HepG2 (cell line): ENCODE data around the gene ARSJ. TPM values are rescaled to one million over a fixed set of nuclear protein-coding genes. Genes with fewer than 3 reads are reported as not detected.

Experiments used
- ARNT2 ChIP-seq: sonication (generic); formaldehyde crosslinking; IDR thresholded peaks from 2 replicates; pipeline ENCODE4 v1.8.0; 2022; ENCODE audit warnings: mild to moderate bottlenecking, low read depth, missing genetic modification reagents, moderate library complexity
- ATRX ChIP-seq: sonication (generic); formaldehyde crosslinking; IDR thresholded peaks from 2 replicates; pipeline ENCODE4 v1.4.0; 2020; ENCODE audit warnings: missing genetic modification reagents, borderline replicate concordance
- KDM2A ChIP-seq: sonication (generic); formaldehyde crosslinking; IDR thresholded peaks from 2 replicates; pipeline ENCODE4 v1.4.0; 2020; ENCODE audit warnings: low read depth, missing genetic modification reagents, borderline replicate concordance
- ZNF326 ChIP-seq: sonication (generic); formaldehyde crosslinking; IDR thresholded peaks from 2 replicates; pipeline ENCODE4 v1.4.0; 2020; ENCODE audit warnings: missing genetic modification reagents, borderline replicate concordance
- ZSCAN20 ChIP-seq: sonication (generic); formaldehyde crosslinking; IDR thresholded peaks from 2 replicates; pipeline ENCODE4 v1.4.0; 2020; ENCODE audit warnings: missing genetic modification reagents, mild to moderate bottlenecking, borderline replicate concordance
- polyA plus RNA-seq, 8 experiments: library from polyadenylated mRNA; depleted of rRNA in 3 of 8; stranded (reverse) in 7 of 8; unstranded in 1 of 8; fragments of >200 nt; fragmentation: Illumina TruSeq in 4 of 8; extraction: Trizol in 4 of 8; gene quantifications; 2 replicates each; pipeline versions ENCODE4 v1.2.1 to v1.2.3, GENCODE V29; 2011 to 2016; ENCODE audit warnings: low read depth in 4 of 8, missing spikeins in 1 of 8, mixed read lengths in 1 of 8; ENCODE audit not compliant: insufficient read depth in 1 of 8
- total RNA-seq, 5 experiments: library from RNA; depleted of rRNA; stranded (reverse); fragments of >200 nt; fragmentation: Illumina TruSeq; extraction: Trizol; gene quantifications; 2 replicates each; pipeline ENCODE4 v1.2.3, GENCODE V29; 2016; ENCODE audit warnings: low read depth in 1 of 5
- TF ChIP-seq, protein P1 (sequence below): sonication (generic); formaldehyde crosslinking; IDR thresholded peaks from 2 replicates; pipeline ENCODE4 v1.4.0; 2020; ENCODE audit warnings: missing genetic modification reagents
- TF ChIP-seq, protein P2 (sequence below), 2 experiments: sonication (generic) in 1 of 2; formaldehyde crosslinking in 1 of 2; IDR thresholded peaks; 2 replicates each; pipeline versions ENCODE4 v1.5.1 to v1.6.1; 2011 to 2020; ENCODE audit warnings: borderline replicate concordance in 1 of 2, low read depth in 1 of 2, low read length in 1 of 2, mild to moderate bottlenecking in 1 of 2, missing genetic modification reagents in 1 of 2, moderate library complexity in 1 of 2

Gene ARSJ
- total and polyA plus RNA-seq, 2 of the 13 experiments (the other 11 are each of a cell fraction or from before 2014, with no cell fraction given), result not detected

DNA sequence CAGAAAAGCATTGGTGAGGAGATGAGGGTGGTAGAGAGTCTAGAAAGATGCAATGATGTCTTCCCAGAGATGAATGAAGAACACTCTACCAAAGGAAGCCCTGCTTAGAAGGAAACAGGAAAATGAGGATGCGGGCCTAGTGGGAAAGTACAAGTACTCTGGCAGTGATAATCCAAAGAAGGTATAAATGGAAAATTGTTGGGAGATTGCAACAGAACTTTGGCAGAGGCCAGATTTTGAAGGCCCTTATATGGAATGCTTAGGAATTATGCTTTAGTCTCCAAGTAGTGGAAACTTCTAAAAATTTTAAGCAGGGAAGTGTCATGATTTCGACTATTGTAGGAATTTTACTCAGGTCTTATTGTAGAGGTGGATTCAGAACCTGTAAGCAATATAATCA lies 11.0 kb downstream of the ARSJ start (continued):
- TF ChIP-seq, protein P1, sequence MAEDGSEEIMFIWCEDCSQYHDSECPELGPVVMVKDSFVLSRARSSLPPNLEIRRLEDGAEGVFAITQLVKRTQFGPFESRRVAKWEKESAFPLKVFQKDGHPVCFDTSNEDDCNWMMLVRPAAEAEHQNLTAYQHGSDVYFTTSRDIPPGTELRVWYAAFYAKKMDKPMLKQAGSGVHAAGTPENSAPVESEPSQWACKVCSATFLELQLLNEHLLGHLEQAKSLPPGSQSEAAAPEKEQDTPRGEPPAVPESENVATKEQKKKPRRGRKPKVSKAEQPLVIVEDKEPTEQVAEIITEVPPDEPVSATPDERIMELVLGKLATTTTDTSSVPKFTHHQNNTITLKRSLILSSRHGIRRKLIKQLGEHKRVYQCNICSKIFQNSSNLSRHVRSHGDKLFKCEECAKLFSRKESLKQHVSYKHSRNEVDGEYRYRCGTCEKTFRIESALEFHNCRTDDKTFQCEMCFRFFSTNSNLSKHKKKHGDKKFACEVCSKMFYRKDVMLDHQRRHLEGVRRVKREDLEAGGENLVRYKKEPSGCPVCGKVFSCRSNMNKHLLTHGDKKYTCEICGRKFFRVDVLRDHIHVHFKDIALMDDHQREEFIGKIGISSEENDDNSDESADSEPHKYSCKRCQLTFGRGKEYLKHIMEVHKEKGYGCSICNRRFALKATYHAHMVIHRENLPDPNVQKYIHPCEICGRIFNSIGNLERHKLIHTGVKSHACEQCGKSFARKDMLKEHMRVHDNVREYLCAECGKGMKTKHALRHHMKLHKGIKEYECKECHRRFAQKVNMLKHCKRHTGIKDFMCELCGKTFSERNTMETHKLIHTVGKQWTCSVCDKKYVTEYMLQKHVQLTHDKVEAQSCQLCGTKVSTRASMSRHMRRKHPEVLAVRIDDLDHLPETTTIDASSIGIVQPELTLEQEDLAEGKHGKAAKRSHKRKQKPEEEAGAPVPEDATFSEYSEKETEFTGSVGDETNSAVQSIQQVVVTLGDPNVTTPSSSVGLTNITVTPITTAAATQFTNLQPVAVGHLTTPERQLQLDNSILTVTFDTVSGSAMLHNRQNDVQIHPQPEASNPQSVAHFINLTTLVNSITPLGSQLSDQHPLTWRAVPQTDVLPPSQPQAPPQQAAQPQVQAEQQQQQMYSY, result no peak
- no peak for TF ChIP-seq KDM2A (CRISPR knock-in tag)
- no peak for TF ChIP-seq ZSCAN20 (CRISPR knock-in tag)
- TF ChIP-seq ATRX (CRISPR knock-in tag), result no peak
- TF ChIP-seq ZNF326 (CRISPR knock-in tag), result no peak
- TF ChIP-seq, protein P2, sequence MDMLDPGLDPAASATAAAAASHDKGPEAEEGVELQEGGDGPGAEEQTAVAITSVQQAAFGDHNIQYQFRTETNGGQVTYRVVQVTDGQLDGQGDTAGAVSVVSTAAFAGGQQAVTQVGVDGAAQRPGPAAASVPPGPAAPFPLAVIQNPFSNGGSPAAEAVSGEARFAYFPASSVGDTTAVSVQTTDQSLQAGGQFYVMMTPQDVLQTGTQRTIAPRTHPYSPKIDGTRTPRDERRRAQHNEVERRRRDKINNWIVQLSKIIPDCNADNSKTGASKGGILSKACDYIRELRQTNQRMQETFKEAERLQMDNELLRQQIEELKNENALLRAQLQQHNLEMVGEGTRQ (IDR thresholded peaks at IDR 0.05; ENCODE audit: low read depth, low read length), result no peak
- TF ChIP-seq, protein P2 (CRISPR knock-in tag; IDR thresholded peaks at IDR 0.05; ENCODE audit: borderline replicate concordance), result no peak
- TF ChIP-seq ARNT2 (CRISPR knock-in tag), result no peak
